Large intestine (tissue), 3 donors: ENCODE results near the gene TACSTD2. TPM values are rescaled to one million over a fixed set of nuclear protein-coding genes. Genes with fewer than 3 reads are reported as not detected.

Experiments
- DNase-seq, 2 donors: peaks; one replicate each; pipeline versions ENCODE4 v3.0.0 to v3.0.0-alpha.2; 2013
- H3K27ac ChIP-seq: one replicate; pipeline ENCODE4 v1.5.1; 2013; ENCODE audit warnings: low read length
- H3K27me3 ChIP-seq: 2 replicates; pipeline ENCODE4 v1.6.1; 2013; ENCODE audit warnings: low read length; ENCODE audit not compliant: control insufficient read depth, insufficient read depth
- H3K36me3 ChIP-seq: 2 replicates; pipeline ENCODE4 v1.6.1; 2013; ENCODE audit warnings: low read length; ENCODE audit not compliant: control insufficient read depth, insufficient read depth
- H3K4me1 ChIP-seq: one replicate; pipeline ENCODE4 v1.6.1; 2013; ENCODE audit warnings: low read length; ENCODE audit not compliant: control insufficient read depth, insufficient read depth
- H3K4me3 ChIP-seq: one replicate; pipeline ENCODE4 v1.5.1; 2013; ENCODE audit warnings: low read length
- H3K9me3 ChIP-seq: one replicate; pipeline ENCODE4 v1.6.1; 2013; ENCODE audit warnings: mild to moderate bottlenecking, low read depth, low read length, moderate library complexity; ENCODE audit not compliant: control insufficient read depth
- WGBS: methylation state at CpG from one replicate; pipeline ENCODE4 v1.1.5; 2013; ENCODE audit warnings: low lambda C conversion rate; ENCODE audit not compliant: insufficient coverage; 5-methylcytosine and 5-hydroxymethylcytosine counted together
- polyA plus RNA-seq: library from polyadenylated mRNA; unstranded; fragments of 120-200 nt; gene quantifications from one replicate; pipeline ENCODE4 v1.2.1, GENCODE V29; 2013

The TACSTD2 gene
- polyA plus RNA-seq, 1 donor, result 2.6 TPM

GRCh38 chr1:58577654-58578030 is 590 bp upstream of the TACSTD2 start:
- no peak for DNase-seq
- Histone ChIP-seq H3K4me3 (no peak overlapping the region), H3K27me3 (peaks cover 36% of the 10 kb centered on the region), H3K27ac (no peak overlapping the region), H3K9me3 (peaks cover 13% of the 10 kb centered on the region), H3K36me3 (no peaks in the 10 kb centered on the region), H3K4me1 (peaks cover 11% of the 10 kb centered on the region)
- WGBS, result no CpG with 5 or more reads among the region's 3 CpGs

GRCh38 chr1:58576325-58576726 is 726 bp downstream of the TACSTD2 start:
- no CpG with 5 or more reads among the region's 43 CpGs for WGBS

GRCh38 chr1:58575551-58576324 is 1.3 kb downstream of the TACSTD2 start:
- no peak for DNase-seq
- no peak overlapping the region for H3K27ac ChIP-seq
- H3K9me3 ChIP-seq, result peaks cover 13% of the 10 kb centered on the region
- H3K27me3 ChIP-seq, result peaks cover 36% of the 10 kb centered on the region
- H3K36me3 ChIP-seq, result no peaks in the 10 kb centered on the region
- 83% methylated on average over 3 of the region's 32 CpGs for WGBS
- peaks cover 11% of the 10 kb centered on the region for H3K4me1 ChIP-seq
- peak overlapping the region; percentile 35 for H3K4me3 ChIP-seq

More at GRCh38 chr1:58576325-58576726, 726 bp downstream of the TACSTD2 start:
- peak; percentile 11 to 54 for DNase-seq
- Histone ChIP-seq H3K9me3 (peaks cover 13% of the 10 kb centered on the region), H3K27me3 (peaks cover 36% of the 10 kb centered on the region), H3K4me3 (peak overlapping the region; percentile 35), H3K4me1 (peaks cover 11% of the 10 kb centered on the region), H3K36me3 (no peaks in the 10 kb centered on the region), H3K27ac (no peak overlapping the region)

GRCh38 chr1:58574816-58575215 is 2.2 kb downstream of the TACSTD2 start:
- WGBS, result 92% methylated on average over 2 of the region's 2 CpGs
- DNase-seq, result no peak
- no peak overlapping the region for H3K4me3 ChIP-seq
- peaks cover 36% of the 10 kb centered on the region for H3K27me3 ChIP-seq
- H3K9me3 ChIP-seq, result peaks cover 13% of the 10 kb centered on the region
- no peaks in the 10 kb centered on the region for H3K36me3 ChIP-seq
- H3K4me1 ChIP-seq, result peaks cover 11% of the 10 kb centered on the region
- H3K27ac ChIP-seq, result no peak overlapping the region

GRCh38 chr1:58573705-58574591 is 3.1 kb downstream of the TACSTD2 start:
- H3K9me3 ChIP-seq, result peaks cover 13% of the 10 kb centered on the region
- H3K4me1 ChIP-seq, result peaks cover 11% of the 10 kb centered on the region
- DNase-seq, result no peak
- H3K4me3 ChIP-seq, result no peak overlapping the region
- WGBS, result 33% methylated on average over 1 of the region's 4 CpGs
- H3K27ac ChIP-seq, result no peak overlapping the region
- no peaks in the 10 kb centered on the region for H3K36me3 ChIP-seq
- H3K27me3 ChIP-seq, result peaks cover 36% of the 10 kb centered on the region

- WGBS, result 77% methylated on average over 2 of the region's 2 CpGs
- H3K27ac ChIP-seq, result no peak overlapping the region
- no peak for DNase-seq
- no peaks in the 10 kb centered on the region for H3K36me3 ChIP-seq
- peaks cover 11% of the 10 kb centered on the region for H3K4me1 ChIP-seq
- peaks cover 13% of the 10 kb centered on the region for H3K9me3 ChIP-seq
- peaks cover 32% of the 10 kb centered on the region for H3K27me3 ChIP-seq
- no peak overlapping the region for H3K4me3 ChIP-seq
These were observed 3.9 kb downstream of the TACSTD2 start for GRCh38 chr1:58573138-58573537.

GRCh38 chr1:58572690-58573089 is 4.4 kb downstream of the TACSTD2 start:
- H3K36me3 ChIP-seq, result no peaks in the 10 kb centered on the region
- H3K9me3 ChIP-seq, result peaks cover 13% of the 10 kb centered on the region
- H3K27ac ChIP-seq, result no peak overlapping the region
- no CpG with 5 or more reads among the region's 2 CpGs for WGBS
- peaks cover 29% of the 10 kb centered on the region for H3K27me3 ChIP-seq
- H3K4me3 ChIP-seq, result no peak overlapping the region
- peaks cover 11% of the 10 kb centered on the region for H3K4me1 ChIP-seq
- DNase-seq, result peak in 1 of 2 donors; percentile 57

GRCh38 chr1:58571616-58572015 is 5.4 kb downstream of the TACSTD2 start:
- H3K9me3 ChIP-seq, result peaks cover 8% of the 10 kb centered on the region
- no peak for DNase-seq
- no peaks in the 10 kb centered on the region for H3K36me3 ChIP-seq
- peaks cover 19% of the 10 kb centered on the region for H3K27me3 ChIP-seq
- H3K4me3 ChIP-seq, result no peak overlapping the region
- H3K27ac ChIP-seq, result no peak overlapping the region
- peaks cover 9% of the 10 kb centered on the region for H3K4me1 ChIP-seq

- no peak for DNase-seq
- Histone ChIP-seq H3K27me3 (peaks cover 11% of the 10 kb centered on the region), H3K27ac (no peak overlapping the region), H3K36me3 (no peaks in the 10 kb centered on the region), H3K4me3 (no peak overlapping the region), H3K9me3 (no peaks in the 10 kb centered on the region), H3K4me1 (peaks cover under 1% of the 10 kb centered on the region)
- no CpG with 5 or more reads among the region's 2 CpGs for WGBS
These were observed 6.2 kb downstream of the TACSTD2 start for GRCh38 chr1:58570817-58571216.

- Histone ChIP-seq H3K4me3 (no peak overlapping the region), H3K9me3 (no peaks in the 10 kb centered on the region), H3K36me3 (no peaks in the 10 kb centered on the region), H3K27ac (no peak overlapping the region), H3K4me1 (no peaks in the 10 kb centered on the region), H3K27me3 (peaks cover 6% of the 10 kb centered on the region)
- DNase-seq, result peak in 1 of 2 donors; percentile 59
These were observed 7.0 kb downstream of the TACSTD2 start for GRCh38 chr1:58570094-58570493.
